ENCODE results near the gene CDH11. TPM values are rescaled to one million over a fixed set of nuclear protein-coding genes. Genes with fewer than 3 reads are reported as not detected.

CDH11 gene
- total RNA-seq, 1 experiment from 2014 or later: 5.4 TPM

DNA sequence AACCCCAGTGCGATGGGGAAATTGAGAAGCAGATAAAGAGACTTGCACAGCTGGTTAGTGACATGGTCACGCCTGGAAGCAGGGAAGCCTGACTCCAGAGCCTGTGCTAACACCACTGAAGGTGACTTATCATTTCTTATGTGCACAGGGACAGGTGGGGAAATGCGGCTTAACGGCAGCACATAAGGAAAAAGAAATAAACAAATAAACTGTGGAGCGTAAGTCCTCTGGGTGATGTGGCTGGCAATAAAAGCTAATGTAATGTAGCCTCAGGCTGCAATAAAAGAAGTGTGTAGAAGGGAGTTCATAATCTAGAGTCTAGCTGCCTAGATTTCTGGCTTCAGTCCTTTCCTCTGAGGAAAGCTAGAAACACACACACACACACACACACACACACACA is 10.6 kb downstream of the CDH11 start:
- no peaks in the 10 kb centered on the region for H3K9me3 Mint-ChIP-seq
- H4K20me1 ChIP-seq (ENCODE audit: control insufficient read depth, insufficient read depth, insufficient read length): no peaks in the 10 kb centered on the region
- H3K79me2 ChIP-seq (ENCODE audit: insufficient read depth, low read length): no peaks in the 10 kb centered on the region
- H3K79me1 ChIP-seq (ENCODE audit: insufficient read depth, low read depth, low read length, poor library complexity, severe bottlenecking): no peaks in the 10 kb centered on the region
- no peak for DNase-seq
- H3K4me1 Mint-ChIP-seq: no peaks in the 10 kb centered on the region
- no peak overlapping the region for H2AFZ ChIP-seq (ENCODE audit: low read length)
- peaks cover 5% of the 10 kb centered on the region for H3K27me3 Mint-ChIP-seq (ENCODE audit: low read depth)
- no peak overlapping the region for H3K4ac ChIP-seq (ENCODE audit: low read depth, low read length)
- H3K4me1 ChIP-seq (ENCODE audit: insufficient read depth, low read length): no peaks in the 10 kb centered on the region
- no peak for TF ChIP-seq CTCF (conservative IDR thresholded peaks at IDR 0.05)
- no peak overlapping the region for H2AK5ac ChIP-seq (ENCODE audit: insufficient read length, low read length)
- H3K9me3 ChIP-seq (ENCODE audit: control insufficient read depth, low read depth, low read length): no peaks in the 10 kb centered on the region
- H2BK15ac ChIP-seq (ENCODE audit: low read depth, low read length): no peak overlapping the region
- no peak overlapping the region for H3K18ac ChIP-seq (ENCODE audit: insufficient read length, low read depth, low read length)
- no peak overlapping the region for H3T11ph ChIP-seq (ENCODE audit: low read length)
- H2BK12ac ChIP-seq (ENCODE audit: insufficient read length, low read depth, low read length): no peak overlapping the region
- no CpG with 5 or more reads among the region's 5 CpGs for WGBS (ENCODE audit: extremely low coverage, insufficient read length, low lambda C conversion rate)
- H2BK20ac ChIP-seq (ENCODE audit: low read depth, low read length, poor library complexity, severe bottlenecking): no peak overlapping the region
- no peak overlapping the region for H2BK5ac ChIP-seq (ENCODE audit: insufficient read length, low read length)
- no peak overlapping the region for H2BK120ac ChIP-seq (ENCODE audit: low read depth, low read length, poor library complexity, severe bottlenecking)
- no peak overlapping the region for H4K8ac ChIP-seq (replicated peaks; ENCODE audit: insufficient read length, low read depth, low read length)
- no peaks in the 10 kb centered on the region for H3K27me3 ChIP-seq (ENCODE audit: insufficient read depth, low read length)
- no peak overlapping the region for H3K27ac ChIP-seq (ENCODE audit: insufficient read length, low read depth, low read length)
- no peak overlapping the region for H4K91ac ChIP-seq (ENCODE audit: insufficient read length, low read depth, low read length)
- no peak overlapping the region for H3K14ac ChIP-seq (ENCODE audit: insufficient read depth, low read length)
- H4K5ac ChIP-seq (ENCODE audit: insufficient read length, low read depth, low read length): no peak overlapping the region
- no peak overlapping the region for H3K56ac ChIP-seq (ENCODE audit: insufficient read length, low read depth, low read length)
- no peaks in the 10 kb centered on the region; a peak in 1 of 7 replicates for H3K36me3 Mint-ChIP-seq (ENCODE audit: insufficient read depth in 1 of 3, low read depth in 3 of 3)
- no peak overlapping the region for H3K27ac Mint-ChIP-seq
- H3K23ac ChIP-seq (ENCODE audit: insufficient read length, low read depth, low read length): no peak overlapping the region
- no peak overlapping the region for H3K9ac ChIP-seq (ENCODE audit: extremely low read depth, insufficient read length, low read length)
- H3K23me2 ChIP-seq (ENCODE audit: insufficient read length, low read depth, low read length, poor library complexity, severe bottlenecking): no peaks in the 10 kb centered on the region
- no peak overlapping the region for H3K4me3 Mint-ChIP-seq
- H3K4me2 ChIP-seq (ENCODE audit: insufficient read depth, insufficient read length, low read length): no peak overlapping the region
